Transverse colon (tissue), 4 donors: Measurements from ENCODE around the gene KCNAB2. TPM values are rescaled to one million over a fixed set of nuclear protein-coding genes. Genes with fewer than 3 reads are reported as not detected.

Experiments used
- DNase-seq: peaks from one replicate; pipeline ENCODE4 v3.0.0-alpha.2; 2019
- H3K27ac ChIP-seq, 4 donors: fragments of 200-600 bp; sonication (generic); 2 replicates each; pipeline ENCODE4 v1.5.1; 2016 to 2018; ENCODE audit warnings: inconsistent platforms in 4 of 4
- H3K27me3 ChIP-seq: fragments of 200-600 bp; sonication (generic); 2 replicates; pipeline ENCODE4 v1.5.1; 2017; ENCODE audit warnings: inconsistent platforms
- H3K36me3 ChIP-seq, 4 donors: fragments of 200-600 bp; sonication (generic); 2 replicates each; pipeline ENCODE4 v1.5.1; 2017 to 2019; ENCODE audit warnings: inconsistent platforms in 4 of 4
- H3K4me1 ChIP-seq, 4 donors: fragments of 200-600 bp; sonication (generic); 2 replicates each; pipeline ENCODE4 v1.5.1; 2017 to 2020; ENCODE audit warnings: inconsistent platforms in 4 of 4
- H3K4me3 ChIP-seq, 4 donors: fragments of 200-600 bp; sonication (generic); 1 replicate in 1 of 4; 2 replicates in 3 of 4; pipeline versions ENCODE4 v1.5.1 to v1.6.1; 2017 to 2019; ENCODE audit warnings: inconsistent platforms in 4 of 4
- H3K9me3 ChIP-seq, 2 donors: fragments of 200-600 bp; sonication (generic); 2 replicates each; pipeline ENCODE4 v1.5.1; 2017 to 2019; ENCODE audit warnings: inconsistent platforms in 2 of 2
- CTCF ChIP-seq, 5 experiments: fragments of 200-600 bp in 3 of 5; fragments of 450-650 bp in 2 of 5; sonication (generic) in 3 of 5; IDR thresholded peaks; 1 replicate in 2 of 5; 2 replicates in 3 of 5; pipeline ENCODE4 v1.5.1; 2016 to 2017; ENCODE audit warnings: antibody characterized with exemption in 5 of 5, inconsistent platforms in 3 of 5, mild to moderate bottlenecking in 2 of 5, moderate library complexity in 1 of 5
- EP300 ChIP-seq: sonication (generic); formaldehyde crosslinking; IDR thresholded peaks from one replicate; pipeline ENCODE4 v1.6.1; 2017; ENCODE audit warnings: antibody characterized with exemption, low read depth
- POLR2A ChIP-seq: fragments of 450-650 bp; IDR thresholded peaks from one replicate; pipeline ENCODE4 v1.6.1; 2016; ENCODE audit warnings: antibody characterized with exemption, mild to moderate bottlenecking, moderate library complexity
- POLR2AphosphoS5 ChIP-seq, 3 donors: sonication (generic); formaldehyde crosslinking; IDR thresholded peaks; one replicate each; pipeline ENCODE4 v1.6.1; 2016; ENCODE audit warnings: antibody characterized with exemption in 3 of 3
- WGBS, 2 donors: methylation state at CpG; one replicate each; pipeline ENCODE4 v1.1.5; 2018; ENCODE audit warnings: low coverage in 1 of 2; 5-methylcytosine and 5-hydroxymethylcytosine counted together
- in situ Hi-C, 4 donors: fragments of 200-750 bp; cut with MboI; loops; one replicate each; pipeline versions ENCODE4 v1.15.0 to v1.15.1; 2017; ENCODE audit warnings: low sequenced_read_pairs in 3 of 4, low pct_ligation_motif_present in 1 of 4, low pct_unique_long_range_greater_than_20kb in 1 of 4
- intact Hi-C: fragments of 100-400 bp; cut with DNase I; formaldehyde crosslinking; loops from one replicate; pipeline ENCODE4 v1.15.1; 2023; ENCODE audit warnings: low total_unique reads
- total RNA-seq, 4 donors: library from RNA; depleted of rRNA; stranded (reverse); fragments of >200 nt; gene quantifications; one replicate each; pipeline ENCODE4 v1.1.0, GENCODE V29; 2016

Gene KCNAB2
- total RNA-seq, 4 donors from 2014 or later = 1.00 to 25.4 (median 7.9) TPM

DNA sequence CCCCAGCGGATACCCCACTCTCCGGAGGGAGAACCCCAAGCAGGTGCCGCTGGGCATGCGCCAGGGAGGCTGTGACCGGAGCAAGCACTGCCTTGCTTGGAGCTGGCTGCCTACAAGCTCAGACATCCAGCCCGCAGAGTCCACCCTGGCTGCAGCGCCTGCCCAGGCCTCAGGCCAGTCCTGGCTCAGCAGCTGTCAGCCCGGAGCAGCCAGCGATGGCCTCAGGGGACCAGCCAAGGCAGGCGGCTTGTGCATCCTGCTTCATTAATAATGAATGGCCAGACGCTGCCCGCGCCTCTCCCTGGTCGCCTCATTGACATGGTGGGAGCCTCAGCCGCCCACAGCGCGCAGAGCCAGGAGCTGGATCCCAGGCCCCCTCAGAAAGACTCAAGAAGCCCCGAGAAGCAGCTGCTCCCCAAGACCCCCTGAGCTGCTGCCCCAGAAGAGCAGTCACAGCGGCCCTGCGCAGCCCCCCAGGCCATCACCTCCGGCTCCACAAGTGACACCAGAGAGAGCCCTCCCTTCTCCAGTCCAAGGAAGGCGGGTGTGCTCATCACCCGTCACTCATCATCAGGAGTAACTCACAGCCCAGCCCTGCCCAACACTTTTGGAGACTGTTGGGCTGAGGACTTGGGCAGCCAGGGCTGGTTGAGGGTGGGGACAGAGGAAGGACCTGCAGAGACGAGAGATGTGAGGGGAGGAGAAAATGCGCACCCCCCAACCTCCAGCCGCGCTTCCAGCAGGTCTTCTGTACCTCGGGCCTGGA lies 19.6 kb downstream of the KCNAB2 start:
- 91% methylated on average over 28 of the region's 28 CpGs; no CpG with 5 or more reads in 1 of the 2 donors for WGBS, 2 donors
- Histone ChIP-seq H3K27ac (no peak overlapping the region), H3K9me3 (no peaks in the 10 kb centered on the region), H3K36me3 (no peaks in the 10 kb centered on the region), H3K27me3 (no peaks in the 10 kb centered on the region), H3K4me1 (no peaks in the 10 kb centered on the region), H3K4me3 (no peak overlapping the region)
- intact Hi-C loops = no loop called here
- in situ Hi-C loops = no loop called here
- no peak for DNase-seq
- TF ChIP-seq CTCF (IDR thresholded peaks at IDR 0.05) (no peak), EP300 (no peak), POLR2A (no peak), POLR2AphosphoS5 (IDR thresholded peaks at IDR 0.05) (no peak)

GRCh38 chr1:6066680-6067079 lies 21.0 kb downstream of the KCNAB2 start:
- no peak for DNase-seq
- no peak for TF ChIP-seq CTCF (IDR thresholded peaks at IDR 0.05)
- TF ChIP-seq EP300 = no peak
- no peak for TF ChIP-seq POLR2A
- no peak for TF ChIP-seq POLR2AphosphoS5 (IDR thresholded peaks at IDR 0.05)
- in situ Hi-C loops = no loop called here
- Histone ChIP-seq H3K27ac (no peak overlapping the region), H3K9me3 (no peaks in the 10 kb centered on the region), H3K4me1 (no peaks in the 10 kb centered on the region), H3K27me3 (no peaks in the 10 kb centered on the region), H3K4me3 (no peak overlapping the region), H3K36me3 (no peaks in the 10 kb centered on the region)
- WGBS, 2 donors = 95% methylated on average over 7 of the region's 8 CpGs; no CpG with 5 or more reads in 1 of the 2 donors
- intact Hi-C loops = no loop called here

DNA sequence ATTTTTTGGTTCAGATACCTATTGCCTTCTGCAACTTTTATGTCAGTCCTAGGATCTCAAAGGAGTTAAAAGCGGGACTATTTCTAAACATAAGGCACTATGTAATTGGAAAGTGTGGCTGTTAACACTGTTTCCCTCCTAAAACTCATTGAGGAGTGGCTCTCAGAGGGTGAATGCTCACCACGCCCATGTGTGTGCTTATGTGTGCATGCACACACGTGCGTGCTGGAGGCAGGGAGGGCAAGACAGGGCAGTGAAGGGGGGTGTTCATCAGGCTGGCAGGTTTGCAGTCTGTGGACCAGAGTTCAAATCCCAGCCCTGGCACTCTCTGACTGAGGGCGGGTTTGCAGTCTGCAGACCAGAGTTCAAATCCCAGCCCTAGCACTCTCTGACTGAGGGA lies 22.4 kb downstream of the KCNAB2 start:
- Histone ChIP-seq H3K36me3 (no peaks in the 10 kb centered on the region), H3K4me3 (no peak overlapping the region), H3K9me3 (no peaks in the 10 kb centered on the region), H3K27me3 (no peaks in the 10 kb centered on the region), H3K4me1 (no peaks in the 10 kb centered on the region), H3K27ac (no peak overlapping the region)
- intact Hi-C loops = no loop called here
- 76% methylated on average over 5 of the region's 5 CpGs; no CpG with 5 or more reads in 1 of the 2 donors for WGBS, 2 donors
- TF ChIP-seq EP300 (no peak), POLR2AphosphoS5 (IDR thresholded peaks at IDR 0.05) (no peak), POLR2A (no peak), CTCF (IDR thresholded peaks at IDR 0.05) (no peak)
- in situ Hi-C loops = no loop called here
- no peak for DNase-seq

- in situ Hi-C loops (no loop called here), intact Hi-C loops (no loop called here)
- Histone ChIP-seq H3K36me3 (no peaks in the 10 kb centered on the region), H3K27ac (no peak overlapping the region), H3K4me3 (no peak overlapping the region), H3K4me1 (no peaks in the 10 kb centered on the region), H3K9me3 (no peaks in the 10 kb centered on the region), H3K27me3 (no peaks in the 10 kb centered on the region)
- no peak for DNase-seq
- 75% methylated on average over 8 of the region's 9 CpGs; no CpG with 5 or more reads in 1 of the 2 donors for WGBS, 2 donors
- no peak for TF ChIP-seq POLR2A
- no peak for TF ChIP-seq POLR2AphosphoS5 (IDR thresholded peaks at IDR 0.05)
Observed at GRCh38 chr1:6068932-6069331, 23.2 kb downstream of the KCNAB2 start.

DNA sequence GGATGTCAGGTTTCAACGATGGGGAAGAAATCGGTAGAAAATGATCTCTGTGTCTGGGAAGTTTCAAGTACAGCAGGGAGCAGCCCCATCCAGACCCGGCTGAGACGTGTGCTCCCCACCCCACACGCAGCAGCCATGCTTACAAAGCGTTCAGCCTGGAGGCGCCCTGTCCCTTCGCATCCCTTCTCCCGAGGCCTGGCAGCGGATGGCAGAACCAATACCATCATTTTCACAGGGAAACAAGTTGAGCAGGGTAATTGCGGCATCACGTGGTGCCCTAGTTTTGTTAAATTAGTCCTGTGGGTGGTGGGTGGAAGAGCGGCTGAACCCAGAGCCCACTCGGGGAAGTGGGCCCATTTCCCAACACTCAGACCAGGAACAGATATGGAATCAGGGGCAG lies 23.9 kb downstream of the KCNAB2 start:
- in situ Hi-C loops = no loop called here
- whole genome bisulfite sequencing, 2 donors = 85% methylated on average over 9 to 14 of the region's 14 CpGs

More for the DNA sequence above, 23.9 kb downstream of the KCNAB2 start:
- Histone ChIP-seq H3K27ac (no peak overlapping the region), H3K36me3 (no peaks in the 10 kb centered on the region), H3K9me3 (no peaks in the 10 kb centered on the region), H3K4me1 (no peaks in the 10 kb centered on the region), H3K27me3 (no peaks in the 10 kb centered on the region), H3K4me3 (no peak overlapping the region)
- intact Hi-C loops = no loop called here
- TF ChIP-seq POLR2A (no peak), CTCF (IDR thresholded peaks at IDR 0.05) (no peak), POLR2AphosphoS5 (IDR thresholded peaks at IDR 0.05) (no peak), EP300 (no peak)
- no peak for DNase-seq
